Muscle of leg (tissue), 11 donors: ENCODE results near the gene MYO10. TPM values are rescaled to one million over a fixed set of nuclear protein-coding genes. Genes with fewer than 3 reads are reported as not detected.

ENCODE experiments used
- DNase-seq: peaks from one replicate; pipeline ENCODE4 v3.0.0; 2013
- H3K27ac ChIP-seq: one replicate; pipeline ENCODE4 v1.5.1; 2013; ENCODE audit warnings: mild to moderate bottlenecking, low read length, control low read depth
- H3K27me3 ChIP-seq: one replicate; pipeline ENCODE4 v1.6.1; 2013; ENCODE audit warnings: low read length; ENCODE audit not compliant: control insufficient read depth, insufficient read depth
- H3K36me3 ChIP-seq: one replicate; pipeline ENCODE4 v1.6.1; 2013; ENCODE audit warnings: low read length; ENCODE audit not compliant: control insufficient read depth, insufficient read depth
- H3K4me1 ChIP-seq: one replicate; pipeline ENCODE4 v1.6.1; 2013; ENCODE audit warnings: low read length; ENCODE audit not compliant: control insufficient read depth, insufficient read depth
- H3K4me3 ChIP-seq: one replicate; pipeline ENCODE4 v1.5.1; 2013; ENCODE audit warnings: low read length, control low read depth
- H3K9me3 ChIP-seq: replicated peaks from 2 replicates; pipeline ENCODE4 v1.6.1; 2013; ENCODE audit warnings: low read depth, low read length; ENCODE audit not compliant: control insufficient read depth
- WGBS: methylation state at CpG from one replicate; pipeline ENCODE4 v1.1.5; 2013; ENCODE audit warnings: missing lambda C conversion rate; ENCODE audit not compliant: insufficient coverage; 5-methylcytosine and 5-hydroxymethylcytosine counted together
- polyA plus RNA-seq, 8 donors: library from polyadenylated mRNA; unstranded; fragments of 120-200 nt; gene quantifications; one replicate each; pipeline versions ENCODE4 v1.2.1 to v1.2.3, GENCODE V29; 2013; ENCODE audit warnings: inconsistent platforms in 1 of 8, low replicate concordance in 1 of 8; ENCODE audit not compliant: insufficient read length in 8 of 8, insufficient read depth in 1 of 8
- total RNA-seq: library from RNA; stranded (reverse); fragments of 120-200 nt; gene quantifications from one replicate; pipeline ENCODE4 v1.2.4, GENCODE V29; 2013

MYO10 gene
- total and polyA plus RNA-seq, 9 donors = 16.6 to 35.4 (median 30.0) TPM

DNA sequence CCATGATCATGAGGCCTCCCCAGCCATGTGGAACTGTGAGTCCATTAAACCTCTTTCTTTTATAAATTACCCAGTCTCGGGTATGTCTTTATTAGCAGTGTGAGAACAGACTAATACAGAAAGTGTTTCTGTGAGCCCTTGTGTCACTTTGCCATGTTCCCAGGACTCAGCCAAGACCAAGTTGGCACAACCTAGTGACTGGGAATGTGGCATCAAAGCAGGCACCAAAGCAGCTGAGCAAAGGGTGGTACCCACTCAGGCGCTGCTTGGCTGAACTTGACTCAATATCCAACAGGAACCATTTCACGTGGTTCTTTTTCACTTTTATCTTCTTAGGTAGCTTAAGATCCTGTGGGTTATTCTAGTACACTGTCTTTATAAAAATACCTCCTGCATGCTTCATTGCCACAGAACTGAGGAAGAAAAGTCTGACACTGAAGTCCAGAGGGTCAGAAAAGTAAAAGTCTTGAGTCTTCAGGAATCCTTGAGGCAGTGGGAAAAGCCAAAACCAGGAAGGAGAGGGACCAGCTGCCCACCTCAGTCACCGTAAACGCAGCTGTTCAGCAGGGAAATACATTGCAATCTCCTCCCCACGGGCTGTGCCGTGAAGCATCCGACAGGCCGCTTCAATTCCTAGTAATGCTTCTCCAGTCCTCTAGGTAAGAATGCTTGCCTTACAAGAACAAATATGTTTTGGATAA, 228.8 kb downstream of the MYO10 start:
- peaks cover 40% of the 10 kb centered on the region for H3K36me3 ChIP-seq
- H3K9me3 ChIP-seq = no peaks in the 10 kb centered on the region
- DNase-seq = no peak
- H3K4me3 ChIP-seq = no peak overlapping the region
- H3K27ac ChIP-seq = no peak overlapping the region
- peaks cover 2% of the 10 kb centered on the region for H3K4me1 ChIP-seq
- 91% methylated on average over 6 of the region's 9 CpGs for WGBS
- no peaks in the 10 kb centered on the region for H3K27me3 ChIP-seq

- Histone ChIP-seq H3K36me3 (peaks cover 55% of the 10 kb centered on the region), H3K4me1 (peaks cover 2% of the 10 kb centered on the region), H3K9me3 (no peaks in the 10 kb centered on the region), H3K27ac (no peak overlapping the region), H3K27me3 (no peaks in the 10 kb centered on the region), H3K4me3 (no peak overlapping the region)
- DNase-seq = no peak
- WGBS = no CpG with 5 or more reads among the region's 4 CpGs
These were observed 231.1 kb downstream of the MYO10 start for GRCh38 chr5:16704945-16705344.

DNA sequence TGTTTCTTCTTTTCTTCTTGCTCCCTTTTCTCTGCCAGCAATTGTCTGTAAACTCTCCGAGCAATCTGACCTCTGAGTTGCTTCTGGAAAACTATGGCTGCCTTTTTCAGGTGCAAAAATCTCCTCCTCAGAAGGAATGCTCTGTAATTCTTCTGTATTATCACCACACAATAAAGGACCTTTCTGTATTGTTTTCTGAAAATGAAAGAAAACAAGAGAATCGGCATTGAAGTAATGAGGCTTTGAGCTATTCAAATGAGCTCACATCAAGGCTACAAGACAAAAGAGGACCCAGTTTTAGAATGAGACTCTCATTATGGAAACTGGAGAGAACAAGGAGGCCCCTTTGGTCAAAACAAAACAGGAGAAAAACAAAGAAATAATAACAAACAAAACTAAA, 233.1 kb downstream of the MYO10 start:
- 63% methylated on average over 1 of the region's 2 CpGs for WGBS
- Histone ChIP-seq H3K27me3 (no peaks in the 10 kb centered on the region), H3K4me1 (peaks cover 2% of the 10 kb centered on the region), H3K36me3 (peaks cover 55% of the 10 kb centered on the region), H3K4me3 (no peak overlapping the region), H3K27ac (no peak overlapping the region), H3K9me3 (no peaks in the 10 kb centered on the region)
- DNase-seq = no peak

GRCh38 chr5:16701134-16702099, 234.7 kb downstream of the MYO10 start:
- Histone ChIP-seq H3K36me3 (peaks cover 54% of the 10 kb centered on the region), H3K9me3 (no peaks in the 10 kb centered on the region), H3K4me3 (no peak overlapping the region), H3K27ac (no peak overlapping the region), H3K27me3 (no peaks in the 10 kb centered on the region), H3K4me1 (no peaks in the 10 kb centered on the region)
- 96% methylated on average over 48 of the region's 48 CpGs for WGBS
- DNase-seq = no peak

GRCh38 chr5:16700081-16700480, 236.0 kb downstream of the MYO10 start:
- Histone ChIP-seq H3K27ac (no peak overlapping the region), H3K4me3 (no peak overlapping the region), H3K27me3 (no peaks in the 10 kb centered on the region), H3K9me3 (no peaks in the 10 kb centered on the region), H3K36me3 (peaks cover 53% of the 10 kb centered on the region), H3K4me1 (no peaks in the 10 kb centered on the region)
- DNase-seq = no peak
- 80% methylated on average over 1 of the region's 8 CpGs for WGBS

- Histone ChIP-seq H3K27ac (no peak overlapping the region), H3K36me3 (peaks cover 35% of the 10 kb centered on the region), H3K4me3 (no peak overlapping the region), H3K4me1 (no peaks in the 10 kb centered on the region), H3K9me3 (no peaks in the 10 kb centered on the region), H3K27me3 (no peaks in the 10 kb centered on the region)
- no peak for DNase-seq
- 80% methylated on average over 2 of the region's 4 CpGs for WGBS
These were observed 240.3 kb downstream of the MYO10 start for GRCh38 chr5:16695779-16696178.

DNA sequence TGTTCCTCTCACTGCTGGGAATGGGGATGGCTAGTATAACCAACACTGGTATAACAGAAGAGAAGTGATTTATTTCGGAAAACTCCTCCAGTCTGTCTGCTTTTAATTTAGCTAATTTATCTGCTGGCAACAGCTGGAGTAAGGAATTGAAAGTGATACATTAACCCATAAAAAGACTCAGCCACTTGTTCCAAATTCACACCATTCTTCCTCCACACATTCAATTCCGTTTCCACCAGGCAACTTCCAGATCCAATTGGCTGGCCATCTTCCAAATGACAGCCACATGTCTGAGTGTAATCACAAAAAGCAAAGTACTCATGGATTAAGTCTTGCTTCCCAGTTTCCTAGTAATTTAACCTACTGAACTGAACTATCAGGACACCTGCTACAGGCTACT, 242.2 kb downstream of the MYO10 start:
- H3K36me3 ChIP-seq = peaks cover 30% of the 10 kb centered on the region

DNA sequence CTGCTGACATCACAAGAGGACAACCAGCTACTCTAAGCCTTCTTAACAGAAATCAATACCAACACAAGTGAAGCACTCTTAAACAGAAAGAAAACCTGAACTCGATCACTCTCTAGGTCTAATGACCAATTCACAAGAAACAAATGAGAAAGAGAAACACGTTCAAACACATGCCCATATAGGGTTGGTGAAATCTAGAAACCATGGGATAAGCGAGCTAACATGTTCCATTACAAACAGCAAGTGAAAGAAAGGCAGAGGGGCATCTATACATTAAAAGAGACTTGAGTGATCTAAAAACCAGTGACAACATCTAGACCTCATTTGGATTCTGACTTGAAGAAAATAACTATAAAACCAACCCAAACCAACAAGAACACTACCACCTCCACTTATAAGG, 244.4 kb downstream of the MYO10 start:
- no peak for DNase-seq
- no CpG with 5 or more reads among the region's 3 CpGs for WGBS
- Histone ChIP-seq H3K27ac (no peak overlapping the region), H3K4me1 (no peaks in the 10 kb centered on the region), H3K9me3 (no peaks in the 10 kb centered on the region), H3K36me3 (peaks cover 36% of the 10 kb centered on the region), H3K4me3 (no peak overlapping the region), H3K27me3 (no peaks in the 10 kb centered on the region)

More for the DNA sequence above, 242.2 kb downstream of the MYO10 start:
- no peaks in the 10 kb centered on the region for H3K4me1 ChIP-seq
- no peak for DNase-seq
- no peaks in the 10 kb centered on the region for H3K27me3 ChIP-seq
- 63% methylated on average over 1 of the region's 2 CpGs for WGBS
- no peaks in the 10 kb centered on the region for H3K9me3 ChIP-seq
- H3K27ac ChIP-seq = no peak overlapping the region
- no peak overlapping the region for H3K4me3 ChIP-seq

DNA sequence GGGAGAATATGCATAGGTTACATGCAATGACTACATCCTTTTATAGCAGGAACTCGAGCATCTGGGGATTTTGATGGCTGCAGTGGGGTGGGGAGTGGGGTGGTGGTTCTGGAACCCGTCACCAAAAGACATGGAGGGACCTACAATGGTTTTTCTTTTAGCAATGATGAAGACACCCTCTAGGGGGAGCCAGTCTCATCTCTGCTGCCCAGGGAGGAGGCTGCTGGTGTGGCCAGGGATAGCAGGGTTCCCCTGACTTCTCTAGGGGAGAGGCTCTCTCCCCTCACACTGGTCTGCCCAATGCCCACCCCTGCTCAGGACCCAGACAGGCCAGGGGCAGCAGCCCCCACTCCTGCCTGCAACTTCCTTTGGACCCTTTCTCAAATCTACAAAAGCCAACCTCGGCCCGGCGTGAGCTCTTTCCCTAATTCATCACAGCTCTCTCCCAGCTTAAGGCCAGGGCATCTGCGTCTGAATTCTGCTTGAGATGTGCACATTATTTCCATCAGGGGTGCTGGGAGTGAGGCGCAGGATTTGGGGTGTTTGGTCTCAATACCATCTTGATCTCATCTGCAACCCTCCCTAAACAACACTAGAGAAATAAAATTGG, 245.7 kb downstream of the MYO10 start:
- no peak for DNase-seq
- peaks cover 40% of the 10 kb centered on the region for H3K36me3 ChIP-seq
- no peaks in the 10 kb centered on the region for H3K27me3 ChIP-seq
- H3K27ac ChIP-seq = no peak overlapping the region
- H3K9me3 ChIP-seq = no peaks in the 10 kb centered on the region
- no peaks in the 10 kb centered on the region for H3K4me1 ChIP-seq
- 52% methylated on average over 4 of the region's 7 CpGs for WGBS
- no peak overlapping the region for H3K4me3 ChIP-seq

- no peak overlapping the region for H3K4me3 ChIP-seq
- DNase-seq = no peak
- H3K27me3 ChIP-seq = no peaks in the 10 kb centered on the region
- H3K27ac ChIP-seq = no peak overlapping the region
- H3K4me1 ChIP-seq = no peaks in the 10 kb centered on the region
- H3K9me3 ChIP-seq = no peaks in the 10 kb centered on the region
- WGBS = 49% methylated on average over 2 of the region's 2 CpGs
- H3K36me3 ChIP-seq = peaks cover 39% of the 10 kb centered on the region
These were observed 248.2 kb downstream of the MYO10 start for GRCh38 chr5:16687898-16688297.
